ENCODE results near the gene PYGL.

DNA sequence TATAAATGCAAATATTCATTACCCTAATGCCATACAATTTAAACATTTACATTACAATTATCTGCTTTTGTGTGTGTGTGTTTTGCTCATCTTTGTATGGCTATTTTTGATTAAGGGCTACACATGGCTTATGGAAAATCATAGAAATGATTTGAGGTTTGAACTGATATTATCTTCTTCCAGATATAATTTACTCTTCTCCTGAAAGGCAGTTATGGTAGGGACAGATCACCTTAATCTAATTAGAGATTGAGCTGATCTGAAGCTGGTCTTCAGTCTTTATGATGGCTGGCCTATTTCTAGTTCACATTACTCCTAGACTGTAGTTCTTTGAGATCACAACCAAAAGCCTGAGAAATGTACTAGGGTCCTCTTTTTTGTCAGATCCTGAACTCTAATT, 56.8 kb downstream of the PYGL start:
- TF ChIP-seq CTCF (IDR thresholded peaks at IDR 0.05; ENCODE audit: insufficient read depth, low read length), result no peak
- no peak for TF ChIP-seq GABPA (IDR thresholded peaks at IDR 0.05; ENCODE audit: low read depth)
- no peak for TF ChIP-seq REST (IDR thresholded peaks at IDR 0.05; ENCODE audit: insufficient replicate concordance, low read depth)

Measured in HL-60 (cell line).